HTERT RPE-1 (cell line): ENCODE results near the gene HOXD9.

Experiments
- in situ Hi-C: fragments of 300-500 bp; cut with MboI; formaldehyde crosslinking; loops from 4 replicates; pipeline ENCODE4 v1.14.3; 2020; ENCODE audit warnings: low sequenced_read_pairs

HOXD9 gene

GRCh38 chr2:176149939-176150583 lies 27.5 kb downstream of the HOXD9 start:
- in situ Hi-C loops = loop anchor here (25.0 kb wide), 1 partner anchor 487 kb away; no protein-coding TSS in a partner anchor

DNA sequence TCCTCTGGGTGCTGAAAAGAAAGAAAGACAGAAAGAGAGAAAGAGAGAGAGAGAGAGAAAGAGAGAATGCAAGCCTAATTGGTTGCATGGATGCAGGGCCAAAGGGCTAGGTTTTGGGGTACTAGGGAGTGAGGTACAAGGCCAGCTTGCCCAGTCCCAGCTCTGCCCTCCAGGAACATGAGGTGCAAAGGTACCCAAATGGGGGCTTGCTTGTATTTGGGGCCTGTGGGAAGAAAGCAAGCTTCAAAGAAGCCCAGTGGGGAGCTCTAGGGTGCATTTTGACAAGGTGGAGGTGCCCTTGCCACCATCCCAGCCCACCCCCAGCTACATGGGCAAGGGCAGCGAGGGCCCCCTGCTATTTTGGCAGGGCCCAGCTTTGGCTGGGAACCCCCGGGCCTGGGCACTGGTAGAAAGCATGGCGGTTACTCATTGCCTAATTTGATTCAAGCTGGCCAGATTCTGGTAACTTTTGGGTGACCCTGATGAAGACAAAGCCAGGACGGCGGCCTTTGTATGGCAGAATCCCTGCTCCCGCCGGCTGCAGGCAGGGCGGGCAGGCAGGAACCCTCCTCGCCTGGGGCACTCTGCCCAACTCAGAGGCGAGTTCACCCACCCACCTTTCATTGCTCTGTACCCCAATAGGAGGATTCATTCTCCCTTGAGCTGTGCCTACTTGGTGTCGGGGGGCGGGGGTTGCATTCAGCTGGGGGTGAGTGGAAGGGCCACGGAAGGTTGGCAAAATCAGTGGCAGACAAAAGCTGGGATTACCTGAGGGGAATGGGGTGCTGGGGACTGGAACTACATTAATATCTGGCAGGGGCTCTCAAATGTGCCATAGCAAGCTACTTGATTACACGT lies 28.3 kb downstream of the HOXD9 start:
- in situ Hi-C loops = no loop called here

DNA sequence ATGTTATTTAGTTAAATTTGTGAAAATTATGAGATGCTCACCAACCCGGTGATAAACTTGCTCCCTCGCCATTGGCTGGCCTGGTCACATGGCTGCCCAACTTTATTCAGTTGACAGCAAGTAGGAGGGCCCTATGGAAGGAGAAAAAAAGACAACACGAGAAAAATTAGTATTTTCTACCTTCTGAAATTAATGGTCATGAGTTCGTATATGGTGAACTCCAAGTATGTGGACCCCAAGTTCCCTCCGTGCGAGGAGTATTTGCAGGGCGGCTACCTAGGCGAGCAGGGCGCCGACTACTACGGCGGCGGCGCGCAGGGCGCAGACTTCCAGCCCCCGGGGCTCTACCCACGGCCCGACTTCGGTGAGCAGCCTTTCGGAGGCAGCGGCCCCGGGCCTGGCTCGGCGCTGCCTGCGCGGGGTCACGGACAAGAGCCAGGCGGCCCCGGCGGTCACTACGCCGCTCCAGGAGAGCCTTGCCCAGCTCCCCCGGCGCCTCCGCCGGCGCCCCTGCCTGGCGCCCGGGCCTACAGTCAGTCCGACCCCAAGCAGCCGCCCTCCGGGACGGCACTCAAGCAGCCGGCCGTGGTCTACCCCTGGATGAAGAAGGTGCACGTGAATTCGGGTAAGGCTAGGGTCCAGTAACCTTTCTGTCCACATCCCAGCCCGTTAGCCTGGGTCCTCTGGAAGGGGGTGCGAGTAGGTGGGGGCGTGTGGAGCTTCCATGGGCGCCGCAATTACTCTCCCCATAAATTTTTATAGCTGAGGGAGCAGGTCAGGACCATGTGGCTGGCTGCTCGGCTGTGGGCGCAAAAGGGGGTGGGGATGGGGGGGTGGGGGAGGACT lies 29.1 kb downstream of the HOXD9 start, which contains the start of gene HOXD4:
Gene HOXD4 (plus strand): TSS at position 109 of the 846 bp plus-strand sequence. CDS start 84 bp downstream, at position 193.
- in situ Hi-C loops = no loop called here

DNA sequence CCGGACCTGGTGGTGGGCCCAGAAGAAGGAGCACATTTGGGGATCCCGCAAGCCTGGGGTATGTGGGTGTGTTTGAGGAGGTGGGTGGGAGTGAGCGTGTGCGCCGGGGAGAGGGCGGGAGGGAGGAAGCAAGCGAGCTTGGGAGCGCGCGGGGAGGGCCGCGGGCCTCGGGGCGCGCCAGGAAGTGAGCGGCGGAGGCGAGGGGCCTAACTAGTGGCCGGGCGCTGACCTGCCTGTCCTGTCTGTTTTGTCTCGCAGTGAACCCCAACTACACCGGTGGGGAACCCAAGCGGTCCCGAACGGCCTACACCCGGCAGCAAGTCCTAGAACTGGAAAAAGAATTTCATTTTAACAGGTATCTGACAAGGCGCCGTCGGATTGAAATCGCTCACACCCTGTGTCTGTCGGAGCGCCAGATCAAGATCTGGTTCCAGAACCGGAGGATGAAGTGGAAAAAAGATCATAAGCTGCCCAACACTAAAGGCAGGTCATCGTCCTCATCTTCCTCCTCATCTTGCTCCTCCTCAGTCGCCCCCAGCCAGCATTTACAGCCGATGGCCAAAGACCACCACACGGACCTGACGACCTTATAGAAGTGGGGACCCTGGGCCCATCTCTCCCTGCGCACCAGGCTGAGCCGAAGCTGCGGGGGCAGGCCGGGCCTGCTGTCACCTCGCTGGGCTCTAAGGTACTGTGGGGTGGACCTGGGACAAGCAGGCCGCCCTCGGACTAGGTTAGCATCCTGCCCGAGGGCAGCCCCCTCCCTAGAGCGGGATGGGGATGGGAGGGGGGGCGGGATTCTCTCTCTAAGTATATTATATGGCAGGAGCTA lies 30.0 kb downstream of the HOXD9 start:
- in situ Hi-C loops = no loop called here

DNA sequence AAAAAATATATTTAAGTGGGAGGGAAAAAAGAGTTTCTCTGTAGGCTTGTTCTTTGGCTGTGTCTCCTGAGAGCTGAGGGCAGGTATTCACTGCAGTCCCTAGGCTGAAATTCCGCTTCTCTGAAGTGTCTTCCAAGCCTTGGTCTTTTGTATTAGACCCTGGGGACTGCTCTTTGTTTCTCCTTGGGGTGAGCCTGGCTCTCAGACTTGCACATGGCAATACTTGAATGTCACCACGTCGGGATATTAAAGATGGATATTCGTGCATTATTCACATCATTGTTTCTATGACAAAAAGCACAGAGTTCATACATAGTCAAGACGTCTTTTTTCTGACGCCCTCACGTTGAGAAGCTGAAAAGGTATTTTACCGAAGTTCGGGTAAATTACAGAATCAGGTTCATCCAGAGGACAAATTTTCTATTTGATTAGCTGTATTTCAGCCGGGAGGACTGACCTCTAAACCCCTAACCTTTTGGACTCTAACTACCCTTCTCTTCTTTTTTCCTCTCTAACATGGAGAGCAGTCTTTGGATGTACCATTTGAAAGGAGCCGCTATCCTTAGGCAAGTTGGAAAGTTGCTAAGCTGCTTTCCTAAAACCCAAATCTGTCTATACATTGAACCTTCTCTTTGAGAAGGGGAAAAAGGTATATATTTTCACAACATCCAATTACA lies 32.2 kb downstream of the HOXD9 start:
- in situ Hi-C loops = no loop called here

GRCh38 chr2:176155356-176156044 lies 33.0 kb downstream of the HOXD9 start:
- in situ Hi-C loops = no loop called here

DNA sequence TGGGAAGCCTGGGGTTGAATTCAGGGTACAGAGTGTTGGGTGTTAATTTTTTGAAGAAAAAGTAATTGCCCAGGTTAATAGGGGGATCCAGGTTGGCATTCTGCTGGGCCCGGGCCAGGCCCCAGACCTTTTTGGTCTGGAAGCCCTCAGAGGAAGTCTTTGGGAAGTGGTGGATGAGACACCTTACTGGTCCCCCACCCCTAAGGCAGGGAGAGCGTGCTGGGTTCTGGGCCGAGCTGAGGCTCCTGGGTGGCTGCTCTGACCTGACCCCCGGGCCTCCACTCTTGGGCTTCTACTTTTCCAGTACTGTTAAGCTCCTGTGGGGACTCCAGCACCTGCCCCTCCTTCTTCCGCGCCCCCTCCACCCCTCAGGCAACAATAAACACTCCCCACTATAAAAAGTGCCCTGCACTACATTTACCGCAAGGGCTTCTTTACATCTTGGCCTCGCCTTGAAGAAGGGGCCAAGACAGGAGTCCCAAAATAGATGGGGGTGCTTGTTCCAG lies 33.8 kb downstream of the HOXD9 start:
- in situ Hi-C loops = no loop called here

DNA sequence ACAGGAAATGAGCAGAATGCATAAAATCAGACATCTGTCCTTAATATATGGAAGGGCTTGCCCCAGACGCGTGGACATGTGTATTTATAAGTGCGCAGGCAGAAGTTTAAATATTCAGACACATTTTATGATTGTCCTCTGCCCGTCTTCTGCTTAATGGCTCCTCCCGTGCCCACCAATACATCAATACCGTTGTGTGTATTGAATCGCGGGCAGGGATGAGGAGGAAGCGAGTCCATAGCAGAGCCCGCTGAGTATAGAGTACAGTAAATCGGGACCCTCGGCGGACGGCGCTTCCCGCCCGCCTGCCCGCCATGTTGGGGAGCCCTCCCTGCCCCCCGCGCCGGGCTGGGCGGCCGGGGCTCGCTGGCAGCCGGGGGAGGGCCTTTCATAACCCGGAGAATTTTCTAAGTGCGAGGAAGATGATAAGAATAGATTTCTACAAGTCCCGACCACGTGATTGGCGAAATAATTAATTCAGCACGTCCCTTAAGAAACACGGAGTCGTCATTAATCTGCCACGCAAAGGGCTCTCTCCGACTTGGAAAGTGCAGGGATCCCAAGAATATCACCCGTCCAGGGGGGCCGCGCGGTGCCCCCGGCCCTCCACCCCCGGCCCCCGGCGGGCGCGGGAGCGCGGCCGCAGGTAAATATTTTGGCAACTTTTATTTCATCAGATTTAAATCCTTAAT lies 34.4 kb downstream of the HOXD9 start, which contains the start of gene HOXD3:
Gene HOXD3 (plus strand): TSS at position 501 of the 692 bp plus-strand sequence. CDS start 11,808 bp downstream, outside the sequence.
- in situ Hi-C loops = no loop called here

GRCh38 chr2:176157499-176158185 lies 35.1 kb downstream of the HOXD9 start:
- in situ Hi-C loops = no loop called here

GRCh38 chr2:176158186-176158591 lies 35.7 kb downstream of the HOXD9 start:
- in situ Hi-C loops = no loop called here

GRCh38 chr2:176158855-176159662 lies 36.5 kb downstream of the HOXD9 start:
- in situ Hi-C loops = no loop called here

- in situ Hi-C loops = no loop called here
Observed at GRCh38 chr2:176159663-176160250, 37.2 kb downstream of the HOXD9 start.

DNA sequence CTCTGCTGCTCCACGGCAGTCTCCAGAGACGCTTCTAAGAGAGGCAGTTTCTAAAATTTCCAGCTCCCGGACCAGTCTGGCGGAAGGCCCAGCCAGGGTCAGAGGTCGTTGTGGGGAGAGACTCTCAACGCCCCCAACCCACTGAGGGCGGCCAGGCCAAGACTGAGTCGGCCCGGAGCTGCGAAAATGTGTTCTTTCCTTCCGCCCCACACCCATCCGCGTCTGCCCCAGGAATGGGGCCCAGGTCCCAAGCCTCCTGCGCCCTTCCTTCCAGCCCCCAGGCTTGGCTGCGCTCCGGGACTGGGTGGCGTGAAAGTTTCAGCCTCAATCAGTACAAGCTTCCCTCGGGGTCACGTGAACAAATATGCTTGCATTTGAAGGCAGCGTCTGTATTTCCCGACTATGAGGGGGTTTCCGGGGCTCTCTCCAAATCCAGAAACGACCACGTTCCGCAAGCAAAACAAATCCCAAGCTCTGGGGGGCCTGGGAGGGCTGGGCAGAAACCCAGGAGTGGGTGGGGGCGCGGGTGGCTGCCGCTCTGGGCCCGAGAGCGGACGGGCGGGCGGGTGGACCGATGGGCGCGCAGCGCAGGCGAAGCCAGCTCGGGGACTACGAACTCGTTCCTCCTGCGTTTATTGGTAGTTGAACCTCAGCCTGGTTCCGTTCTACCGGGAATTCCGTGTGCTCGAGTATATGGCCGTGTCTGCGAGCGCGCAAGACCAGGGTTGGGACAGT lies 37.9 kb downstream of the HOXD9 start:
- in situ Hi-C loops = no loop called here

- in situ Hi-C loops = no loop called here
Observed at GRCh38 chr2:176160986-176161824, 38.7 kb downstream of the HOXD9 start.
